Measurements from ENCODE around the gene MYO1B. TPM values are rescaled to one million over a fixed set of nuclear protein-coding genes. Genes with fewer than 3 reads are reported as not detected.

The MYO1B gene
- total and polyA plus RNA-seq, 7 experiments from 2014 or later: 0.43 to 14.9 (median 0.54) TPM

DNA sequence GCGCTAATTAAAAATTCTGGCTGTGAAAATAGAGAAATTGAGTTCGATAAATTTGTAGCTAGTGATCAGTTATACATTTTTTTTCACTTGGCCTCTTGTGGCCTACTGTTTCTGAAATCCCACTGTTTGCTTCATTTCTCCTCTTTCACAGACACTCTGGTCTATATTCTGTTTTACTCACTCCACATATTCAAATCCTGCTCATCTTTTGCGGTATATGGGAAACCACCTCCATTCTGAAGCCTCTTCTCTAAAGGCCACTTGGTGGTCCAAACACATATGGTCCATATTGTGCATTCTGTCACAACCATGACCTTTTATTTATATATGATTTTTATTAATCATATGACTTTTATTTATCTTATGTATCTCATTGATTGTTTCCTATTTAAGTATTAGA is 67.0 kb downstream of the MYO1B start:
- H3K4me3 Mint-ChIP-seq: no peak overlapping the region
- peaks cover 0 to 5% (median 0%) of the 10 kb centered on the region in 5 donors for H3K27me3 Mint-ChIP-seq
- no peak for DNase-seq
- Histone ChIP-seq H3K27ac (ENCODE audit: low read depth, low read length) (no peak overlapping the region), H3K4me3 (ENCODE audit: low read length) (no peak overlapping the region), H3K9me3 (ENCODE audit: control insufficient read depth in 2 of 3, low read length in 3 of 3) (no peaks in the 10 kb centered on the region), H3K4me1 (ENCODE audit: control insufficient read depth in 2 of 2, insufficient read depth in 2 of 2, low read length in 2 of 2) (no peaks in the 10 kb centered on the region), H3K36me3 (ENCODE audit: control insufficient read depth in 2 of 3, insufficient read depth in 3 of 3, low read length in 3 of 3) (no peaks in the 10 kb centered on the region), H3K27me3 (ENCODE audit: control insufficient read depth in 2 of 2, insufficient read depth in 2 of 2, low read length in 2 of 2) (no peaks in the 10 kb centered on the region)
- intact Hi-C loops (cut with micrococcal nuclease): no loop called here
- CTCF ChIA-PET: no interaction called here
- no peak for ATAC-seq
- H3K4me1 Mint-ChIP-seq: no peaks in the 10 kb centered on the region
- peaks cover 0 to 2% (median 0%) of the 10 kb centered on the region in 5 donors for H3K36me3 Mint-ChIP-seq
- no peaks in the 10 kb centered on the region for H3K9me3 Mint-ChIP-seq
- POLR2A ChIA-PET: no interaction called here
- no peak overlapping the region for H3K27ac Mint-ChIP-seq

GRCh38 chr2:191312662-191313061 is 67.5 kb downstream of the MYO1B start:
- H3K27ac Mint-ChIP-seq: no peak overlapping the region
- H3K27me3 Mint-ChIP-seq: peaks cover 0 to 5% (median 0%) of the 10 kb centered on the region in 5 donors
- H3K4me3 Mint-ChIP-seq: no peak overlapping the region
- H3K4me1 Mint-ChIP-seq: no peaks in the 10 kb centered on the region
- Histone ChIP-seq H3K9me3 (ENCODE audit: control insufficient read depth in 2 of 3, low read length in 3 of 3) (no peaks in the 10 kb centered on the region), H3K27me3 (ENCODE audit: control insufficient read depth in 2 of 2, insufficient read depth in 2 of 2, low read length in 2 of 2) (no peaks in the 10 kb centered on the region), H3K27ac (ENCODE audit: low read depth, low read length) (no peak overlapping the region), H3K4me1 (ENCODE audit: control insufficient read depth in 2 of 2, insufficient read depth in 2 of 2, low read length in 2 of 2) (no peaks in the 10 kb centered on the region), H3K36me3 (ENCODE audit: control insufficient read depth in 2 of 3, insufficient read depth in 3 of 3, low read length in 3 of 3) (no peaks in the 10 kb centered on the region), H3K4me3 (ENCODE audit: low read length) (no peak overlapping the region)
- ChIA-PET POLR2A (no interaction called here), CTCF (no interaction called here)
- intact Hi-C loops (cut with micrococcal nuclease): no loop called here
- no peaks in the 10 kb centered on the region for H3K9me3 Mint-ChIP-seq
- DNase-seq (no peak), ATAC-seq (no peak)
- peaks cover 0 to 2% (median 0%) of the 10 kb centered on the region in 5 donors for H3K36me3 Mint-ChIP-seq

- no peaks in the 10 kb centered on the region for H3K4me1 ChIP-seq (ENCODE audit: control insufficient read depth in 2 of 2, insufficient read depth in 2 of 2, low read length in 2 of 2)
- ATAC-seq: no peak
- H3K27me3 ChIP-seq (ENCODE audit: control insufficient read depth in 2 of 2, insufficient read depth in 2 of 2, low read length in 2 of 2): no peaks in the 10 kb centered on the region
- peaks cover 0 to 6% (median 0%) of the 10 kb centered on the region in 7 donors for H3K4me1 Mint-ChIP-seq
- no peak overlapping the region for H3K4me3 Mint-ChIP-seq
- H3K27ac ChIP-seq (ENCODE audit: low read depth, low read length): no peak overlapping the region
- H3K4me3 ChIP-seq (ENCODE audit: low read length): no peak overlapping the region
- intact Hi-C loops (cut with micrococcal nuclease): no loop called here
- H3K27me3 Mint-ChIP-seq: peaks cover 0 to 5% (median 0%) of the 10 kb centered on the region in 5 donors
- peaks cover 0 to 2% (median 0%) of the 10 kb centered on the region in 5 donors for H3K36me3 Mint-ChIP-seq
- no peaks in the 10 kb centered on the region for H3K9me3 Mint-ChIP-seq
- CTCF ChIA-PET: no interaction called here
- no peak for DNase-seq
- no peaks in the 10 kb centered on the region for H3K9me3 ChIP-seq (ENCODE audit: control insufficient read depth in 2 of 3, low read length in 3 of 3)
- H3K36me3 ChIP-seq (ENCODE audit: control insufficient read depth in 2 of 3, insufficient read depth in 3 of 3, low read length in 3 of 3): no peaks in the 10 kb centered on the region
- no peak overlapping the region for H3K27ac Mint-ChIP-seq
- POLR2A ChIA-PET: no interaction called here
Observed at GRCh38 chr2:191314697-191315364, 69.6 kb downstream of the MYO1B start.

- no peak overlapping the region for H3K27ac Mint-ChIP-seq
- H3K4me1 Mint-ChIP-seq: peaks cover 0 to 6% (median 0%) of the 10 kb centered on the region in 7 donors
- Histone ChIP-seq H3K27ac (ENCODE audit: low read depth, low read length) (no peak overlapping the region), H3K9me3 (ENCODE audit: control insufficient read depth in 2 of 3, low read length in 3 of 3) (no peaks in the 10 kb centered on the region), H3K27me3 (ENCODE audit: control insufficient read depth in 2 of 2, insufficient read depth in 2 of 2, low read length in 2 of 2) (no peaks in the 10 kb centered on the region), H3K4me1 (ENCODE audit: control insufficient read depth in 2 of 2, insufficient read depth in 2 of 2, low read length in 2 of 2) (no peaks in the 10 kb centered on the region), H3K36me3 (ENCODE audit: control insufficient read depth in 2 of 3, insufficient read depth in 3 of 3, low read length in 3 of 3) (no peaks in the 10 kb centered on the region), H3K4me3 (ENCODE audit: low read length) (no peak overlapping the region)
- DNase-seq (no peak), ATAC-seq (no peak)
- intact Hi-C loops (cut with micrococcal nuclease): no loop called here
- no peak overlapping the region for H3K4me3 Mint-ChIP-seq
- peaks cover 0 to 5% (median 0%) of the 10 kb centered on the region in 5 donors for H3K27me3 Mint-ChIP-seq
- H3K9me3 Mint-ChIP-seq: no peaks in the 10 kb centered on the region
- ChIA-PET CTCF (no interaction called here), POLR2A (no interaction called here)
- peaks cover 0 to 2% (median 0%) of the 10 kb centered on the region in 5 donors for H3K36me3 Mint-ChIP-seq
Observed at GRCh38 chr2:191315365-191315752, 70.2 kb downstream of the MYO1B start.

DNA sequence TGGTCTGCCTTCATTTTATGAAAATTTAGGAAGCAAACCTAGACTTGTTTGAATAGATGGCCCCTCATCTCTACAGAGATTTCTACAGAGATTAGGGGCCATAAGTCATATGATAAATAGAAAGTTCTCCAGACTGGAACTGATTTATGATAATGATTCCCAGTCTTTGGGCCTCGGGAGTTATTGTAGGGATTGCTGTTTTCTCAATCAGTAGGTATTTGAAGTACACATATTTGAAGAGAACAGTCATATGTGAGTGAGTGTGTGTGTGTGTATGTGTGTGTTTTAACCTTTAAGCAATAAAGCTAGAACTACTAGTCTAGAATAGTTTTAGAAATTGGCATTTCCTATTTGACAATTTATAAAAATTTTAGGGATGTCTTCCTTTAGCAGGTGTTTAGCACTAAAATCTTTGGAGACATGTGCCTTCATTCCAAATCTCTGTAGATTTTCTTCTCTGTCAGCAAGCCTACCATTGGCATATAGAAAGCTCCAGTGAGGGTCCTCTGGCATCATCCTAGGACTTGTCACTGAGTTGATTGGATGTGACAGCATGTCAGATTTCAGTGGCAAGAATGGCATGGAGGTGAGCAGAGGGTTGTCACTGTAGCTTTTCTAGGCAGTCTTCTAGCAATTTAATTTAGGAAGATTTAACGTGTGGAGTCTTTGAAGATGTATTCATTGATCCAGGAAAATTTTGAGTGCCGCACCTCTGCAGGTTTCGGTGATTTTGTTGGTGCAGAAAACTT is 71.2 kb downstream of the MYO1B start:
- no peaks in the 10 kb centered on the region for H3K9me3 ChIP-seq (ENCODE audit: control insufficient read depth in 2 of 3, low read length in 3 of 3)
- Mint-ChIP-seq H3K4me3 (no peak overlapping the region), H3K4me1 (peaks cover 0 to 10% (median 7%) of the 10 kb centered on the region in 7 donors), H3K9me3 (no peaks in the 10 kb centered on the region), H3K27ac (no peak overlapping the region), H3K36me3 (peaks cover 0 to 3% (median 0%) of the 10 kb centered on the region in 5 donors), H3K27me3 (peaks cover 0 to 8% (median 0%) of the 10 kb centered on the region in 5 donors)
- peaks cover 0 to under 1% of the 10 kb centered on the region in 2 donors for H3K4me1 ChIP-seq (ENCODE audit: control insufficient read depth in 2 of 2, insufficient read depth in 2 of 2, low read length in 2 of 2)
- H3K4me3 ChIP-seq (ENCODE audit: low read length): no peak overlapping the region
- ATAC-seq (no peak), DNase-seq (no peak)
- ChIA-PET CTCF (no interaction called here), POLR2A (no interaction called here)
- intact Hi-C loops (cut with micrococcal nuclease): no loop called here
- H3K27me3 ChIP-seq (ENCODE audit: control insufficient read depth in 2 of 2, insufficient read depth in 2 of 2, low read length in 2 of 2): no peaks in the 10 kb centered on the region
- H3K27ac ChIP-seq (ENCODE audit: low read depth, low read length): no peak overlapping the region
- no peaks in the 10 kb centered on the region for H3K36me3 ChIP-seq (ENCODE audit: control insufficient read depth in 2 of 3, insufficient read depth in 3 of 3, low read length in 3 of 3)

- Mint-ChIP-seq H3K4me3 (no peak overlapping the region), H3K27me3 (peaks cover 0 to 16% (median 0%) of the 10 kb centered on the region in 5 donors), H3K9me3 (peaks cover 0 to 3% (median 0%) of the 10 kb centered on the region in 11 donors), H3K36me3 (peaks cover 0 to 5% (median 0%) of the 10 kb centered on the region in 5 donors), H3K4me1 (peaks cover 14 to 26% (median 22%) of the 10 kb centered on the region in 7 donors), H3K27ac (no peak overlapping the region)
- Histone ChIP-seq H3K4me1 (ENCODE audit: control insufficient read depth in 2 of 2, insufficient read depth in 2 of 2, low read length in 2 of 2) (peaks cover 0 to 12% of the 10 kb centered on the region in 2 donors), H3K27me3 (ENCODE audit: control insufficient read depth in 2 of 2, insufficient read depth in 2 of 2, low read length in 2 of 2) (no peaks in the 10 kb centered on the region), H3K36me3 (ENCODE audit: control insufficient read depth in 2 of 3, insufficient read depth in 3 of 3, low read length in 3 of 3) (no peaks in the 10 kb centered on the region), H3K9me3 (ENCODE audit: control insufficient read depth in 2 of 3, low read length in 3 of 3) (no peaks in the 10 kb centered on the region), H3K27ac (ENCODE audit: low read depth, low read length) (no peak overlapping the region), H3K4me3 (ENCODE audit: low read length) (no peak overlapping the region)
- POLR2A ChIA-PET: no interaction called here
- ATAC-seq: no peak
- DNase-seq: no peak
- CTCF ChIA-PET: no interaction called here
- intact Hi-C loops (cut with micrococcal nuclease): no loop called here
Observed at GRCh38 chr2:191318037-191318728, 73.0 kb downstream of the MYO1B start.
